GM12878 (cell line): Measurements from ENCODE around the gene BDH2. TPM values are rescaled to one million over a fixed set of nuclear protein-coding genes. Genes with fewer than 3 reads are reported as not detected.

Experiments used
- CBX5 ChIP-seq: sonication (generic); IDR thresholded peaks from 2 replicates; pipeline ENCODE4 v1.6.1; 2016; ENCODE audit warnings: low read depth, moderate library complexity, mild to moderate bottlenecking, inconsistent platforms
- CHD2 ChIP-seq: IDR thresholded peaks from 2 replicates; pipeline ENCODE4 v1.6.1; 2011; ENCODE audit warnings: low read depth, low read length, improper control_type of control experiment, borderline replicate concordance
- CHD4 ChIP-seq: fragments of 200-600 bp; sonication (generic); IDR thresholded peaks from 2 replicates; pipeline ENCODE4 v1.6.1; 2016; ENCODE audit warnings: mild to moderate bottlenecking
- FOXK2 ChIP-seq: fragments of 450-650 bp; IDR thresholded peaks from 2 replicates; pipeline ENCODE4 v1.6.1; 2017; ENCODE audit warnings: mild to moderate bottlenecking, moderate library complexity
- FOXM1 ChIP-seq: IDR thresholded peaks from 2 replicates; pipeline ENCODE4 v1.6.1; 2012; ENCODE audit warnings: low read depth, mild to moderate bottlenecking, inconsistent platforms, low read length, moderate library complexity
- LARP7 ChIP-seq: fragments of 450-650 bp; IDR thresholded peaks from 2 replicates; pipeline ENCODE4 v1.6.1; 2017; ENCODE audit warnings: mild to moderate bottlenecking
- MLLT1 ChIP-seq: fragments of 450-650 bp; IDR thresholded peaks from 2 replicates; pipeline ENCODE4 v1.6.1; 2016; ENCODE audit warnings: mild to moderate bottlenecking
- MYB ChIP-seq: fragments of 150-350 bp; IDR thresholded peaks from 2 replicates; pipeline ENCODE4 v1.6.1; 2014; ENCODE audit warnings: mild to moderate bottlenecking, low read depth, low read length, borderline replicate concordance
- NR2F1 ChIP-seq: fragments of 450-650 bp; conservative IDR thresholded peaks from 2 replicates; pipeline ENCODE4 v1.6.1; 2017; ENCODE audit warnings: mild to moderate bottlenecking
- PAX5 ChIP-seq: IDR thresholded peaks from 2 replicates; pipeline ENCODE4 v1.6.1; 2011; ENCODE audit warnings: low read depth, low read length, borderline replicate concordance
- RAD21 ChIP-seq: IDR thresholded peaks from 2 replicates; pipeline ENCODE4 v1.6.1; 2011; ENCODE audit warnings: mild to moderate bottlenecking, low read depth, low read length, moderate library complexity; ENCODE audit not compliant: insufficient read depth
- RB1 ChIP-seq: fragments of 450-650 bp; formaldehyde crosslinking; IDR thresholded peaks from 2 replicates; pipeline ENCODE4 v1.6.1; 2017; ENCODE audit warnings: mild to moderate bottlenecking, borderline replicate concordance
- TARDBP ChIP-seq: IDR thresholded peaks from 2 replicates; pipeline ENCODE4 v1.6.1; 2016; ENCODE audit warnings: borderline replicate concordance
- polyA plus RNA-seq, 11 experiments: library from polyadenylated mRNA; depleted of rRNA in 4 of 11; unstranded in 6 of 11; stranded (reverse) in 5 of 11; fragments of >200 nt; fragmentation: Nextera tagmentation in 4 of 11; fragmentation: Illumina TruSeq in 1 of 11; extraction: Ambion mirVana in 4 of 11; extraction: Trizol in 1 of 11; gene quantifications; 1 replicate in 1 of 11; 2 replicates in 10 of 11; pipeline versions ENCODE4 v1.2.1 to v1.2.3, GENCODE V29; 2011 to 2016; ENCODE audit warnings: inconsistent platforms in 2 of 11, missing spikeins in 2 of 11, low read depth in 1 of 11
- total RNA-seq, 4 experiments: library from RNA; depleted of rRNA in 3 of 4; stranded (reverse); fragments of >200 nt in 3 of 4; fragmentation: Illumina TruSeq in 1 of 4; extraction: Trizol in 1 of 4; gene quantifications; 2 replicates each; pipeline versions ENCODE4 v1.2.1 to v1.2.3, GENCODE V29; 2013 to 2021

Gene BDH2
- total and polyA plus RNA-seq, 10 of the 15 experiments (the other 5 are each of a cell fraction or from before 2014, with no cell fraction given), result 20.9 to 47.3 (median 33.5) TPM

- TF ChIP-seq MLLT1, result 0 out of 2 replicates have a peak, but pooled peaks have one; percentile 42
- 0 out of 2 replicates have a peak, but pooled peaks have one; percentile 27 for TF ChIP-seq NR2F1
- peak; percentile 4; the same call in 1 of the 2 replicates for TF ChIP-seq CBX5
- no peak for TF ChIP-seq FOXK2
- no peak for TF ChIP-seq MYB
- TF ChIP-seq FOXM1, result no peak; the same call in 1 of the 2 replicates
- TF ChIP-seq CHD4, result no peak
- TF ChIP-seq CHD2, result no peak
- TF ChIP-seq TARDBP, result no peak
- no peak for TF ChIP-seq PAX5
- TF ChIP-seq RAD21, result no peak
- peak; percentile 92 for TF ChIP-seq LARP7
- TF ChIP-seq RB1, result no peak
These were observed 23.5 kb downstream of the BDH2 start (continued) for GRCh38 chr4:103075894-103076746.
